ENCODE measurements around the gene JAK1.

- TF ChIP-seq POLR2A (IDR thresholded peaks at IDR 0.05) (no peak), CTCF (IDR thresholded peaks at IDR 0.05) (no peak), EP300 (IDR thresholded peaks at IDR 0.05) (no peak)
These were observed 72.4 kb downstream of the JAK1 start for GRCh38 chr1:64893921-64894320.

All from sigmoid colon (tissue), 4 donors.